ENCODE data around the gene XPO1. TPM values are rescaled to one million over a fixed set of nuclear protein-coding genes. Genes with fewer than 3 reads are reported as not detected.

Gene XPO1
- polyA plus RNA-seq, 1 donor from 2014 or later, result 494 TPM

DNA sequence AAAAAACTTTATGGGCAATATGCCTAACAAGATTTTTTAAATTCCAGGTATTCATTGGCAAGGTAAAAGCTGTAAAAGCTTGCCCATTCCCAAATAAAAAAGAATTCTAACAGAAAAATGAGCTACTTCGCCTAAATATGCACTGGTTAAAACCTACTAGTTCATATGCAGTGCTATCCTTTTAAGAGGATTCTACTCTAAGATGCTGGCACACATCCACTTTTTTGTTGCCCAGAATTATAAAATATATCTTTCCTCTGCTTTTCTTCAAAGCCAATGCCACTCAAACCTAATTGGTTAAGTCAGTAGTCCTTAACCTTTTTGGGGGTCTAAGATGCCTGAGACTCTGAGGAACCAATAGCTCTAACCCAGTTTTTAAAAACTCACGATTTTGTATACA is 3.2 kb downstream of the XPO1 start:
- TF ChIP-seq TAF1 (IDR thresholded peaks at IDR 0.05; ENCODE audit: low read depth), result no peak
- no peak for TF ChIP-seq MXI1 (conservative IDR thresholded peaks at IDR 0.05; ENCODE audit: poor library complexity, severe bottlenecking)
- no peak for TF ChIP-seq EZH2 (IDR thresholded peaks at IDR 0.05; ENCODE audit: borderline replicate concordance, insufficient read depth, low read length, poor library complexity, severe bottlenecking)
- TF ChIP-seq RAD21 (conservative IDR thresholded peaks at IDR 0.05), result no peak
- no peak for TF ChIP-seq SMC3 (conservative IDR thresholded peaks at IDR 0.05; ENCODE audit: poor library complexity)
- TF ChIP-seq, protein P1, sequence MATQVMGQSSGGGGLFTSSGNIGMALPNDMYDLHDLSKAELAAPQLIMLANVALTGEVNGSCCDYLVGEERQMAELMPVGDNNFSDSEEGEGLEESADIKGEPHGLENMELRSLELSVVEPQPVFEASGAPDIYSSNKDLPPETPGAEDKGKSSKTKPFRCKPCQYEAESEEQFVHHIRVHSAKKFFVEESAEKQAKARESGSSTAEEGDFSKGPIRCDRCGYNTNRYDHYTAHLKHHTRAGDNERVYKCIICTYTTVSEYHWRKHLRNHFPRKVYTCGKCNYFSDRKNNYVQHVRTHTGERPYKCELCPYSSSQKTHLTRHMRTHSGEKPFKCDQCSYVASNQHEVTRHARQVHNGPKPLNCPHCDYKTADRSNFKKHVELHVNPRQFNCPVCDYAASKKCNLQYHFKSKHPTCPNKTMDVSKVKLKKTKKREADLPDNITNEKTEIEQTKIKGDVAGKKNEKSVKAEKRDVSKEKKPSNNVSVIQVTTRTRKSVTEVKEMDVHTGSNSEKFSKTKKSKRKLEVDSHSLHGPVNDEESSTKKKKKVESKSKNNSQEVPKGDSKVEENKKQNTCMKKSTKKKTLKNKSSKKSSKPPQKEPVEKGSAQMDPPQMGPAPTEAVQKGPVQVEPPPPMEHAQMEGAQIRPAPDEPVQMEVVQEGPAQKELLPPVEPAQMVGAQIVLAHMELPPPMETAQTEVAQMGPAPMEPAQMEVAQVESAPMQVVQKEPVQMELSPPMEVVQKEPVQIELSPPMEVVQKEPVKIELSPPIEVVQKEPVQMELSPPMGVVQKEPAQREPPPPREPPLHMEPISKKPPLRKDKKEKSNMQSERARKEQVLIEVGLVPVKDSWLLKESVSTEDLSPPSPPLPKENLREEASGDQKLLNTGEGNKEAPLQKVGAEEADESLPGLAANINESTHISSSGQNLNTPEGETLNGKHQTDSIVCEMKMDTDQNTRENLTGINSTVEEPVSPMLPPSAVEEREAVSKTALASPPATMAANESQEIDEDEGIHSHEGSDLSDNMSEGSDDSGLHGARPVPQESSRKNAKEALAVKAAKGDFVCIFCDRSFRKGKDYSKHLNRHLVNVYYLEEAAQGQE (IDR thresholded peaks at IDR 0.05; ENCODE audit: borderline replicate concordance), result no peak
- TF ChIP-seq EP300 (conservative IDR thresholded peaks at IDR 0.05; ENCODE audit: poor library complexity, severe bottlenecking), result no peak
- TF ChIP-seq POLR2AphosphoS5 (IDR thresholded peaks at IDR 0.05), result no peak
- TF ChIP-seq, protein P2, sequence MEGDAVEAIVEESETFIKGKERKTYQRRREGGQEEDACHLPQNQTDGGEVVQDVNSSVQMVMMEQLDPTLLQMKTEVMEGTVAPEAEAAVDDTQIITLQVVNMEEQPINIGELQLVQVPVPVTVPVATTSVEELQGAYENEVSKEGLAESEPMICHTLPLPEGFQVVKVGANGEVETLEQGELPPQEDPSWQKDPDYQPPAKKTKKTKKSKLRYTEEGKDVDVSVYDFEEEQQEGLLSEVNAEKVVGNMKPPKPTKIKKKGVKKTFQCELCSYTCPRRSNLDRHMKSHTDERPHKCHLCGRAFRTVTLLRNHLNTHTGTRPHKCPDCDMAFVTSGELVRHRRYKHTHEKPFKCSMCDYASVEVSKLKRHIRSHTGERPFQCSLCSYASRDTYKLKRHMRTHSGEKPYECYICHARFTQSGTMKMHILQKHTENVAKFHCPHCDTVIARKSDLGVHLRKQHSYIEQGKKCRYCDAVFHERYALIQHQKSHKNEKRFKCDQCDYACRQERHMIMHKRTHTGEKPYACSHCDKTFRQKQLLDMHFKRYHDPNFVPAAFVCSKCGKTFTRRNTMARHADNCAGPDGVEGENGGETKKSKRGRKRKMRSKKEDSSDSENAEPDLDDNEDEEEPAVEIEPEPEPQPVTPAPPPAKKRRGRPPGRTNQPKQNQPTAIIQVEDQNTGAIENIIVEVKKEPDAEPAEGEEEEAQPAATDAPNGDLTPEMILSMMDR (IDR thresholded peaks at IDR 0.05; ENCODE audit: poor library complexity, severe bottlenecking), result no peak
- H3K79me2 ChIP-seq (replicated peaks; ENCODE audit: insufficient read depth, low read length), result peaks cover 71% of the 10 kb centered on the region
- H3K9me2 ChIP-seq (ENCODE audit: insufficient read depth, low read length), result no peaks in the 10 kb centered on the region
- H2AFZ ChIP-seq (ENCODE audit: low read depth, low read length), result no peak overlapping the region
- H3K9me3 ChIP-seq (ENCODE audit: low read length), result no peaks in the 10 kb centered on the region
- no peaks in the 10 kb centered on the region for H3K27me3 ChIP-seq (ENCODE audit: insufficient read depth, low read depth, low read length)
- peak overlapping the region; percentile 77 for H3K4me3 ChIP-seq (ENCODE audit: low read length)
- no peaks in the 10 kb centered on the region for H3F3A ChIP-seq (ENCODE audit: insufficient read depth, low read length, poor library complexity, severe bottlenecking)
- H3K27ac ChIP-seq (ENCODE audit: low read length), result no peak overlapping the region
- peak overlapping the region; percentile 91 for H3K9ac ChIP-seq (ENCODE audit: low read length)
- H4K20me1 ChIP-seq (ENCODE audit: insufficient read depth), result peaks cover 68% of the 10 kb centered on the region
- no peaks in the 10 kb centered on the region for H3K36me3 ChIP-seq (ENCODE audit: insufficient read depth, low read length)
- peak overlapping the region; percentile 76 for H3K4me2 ChIP-seq (ENCODE audit: low read length)

DNA sequence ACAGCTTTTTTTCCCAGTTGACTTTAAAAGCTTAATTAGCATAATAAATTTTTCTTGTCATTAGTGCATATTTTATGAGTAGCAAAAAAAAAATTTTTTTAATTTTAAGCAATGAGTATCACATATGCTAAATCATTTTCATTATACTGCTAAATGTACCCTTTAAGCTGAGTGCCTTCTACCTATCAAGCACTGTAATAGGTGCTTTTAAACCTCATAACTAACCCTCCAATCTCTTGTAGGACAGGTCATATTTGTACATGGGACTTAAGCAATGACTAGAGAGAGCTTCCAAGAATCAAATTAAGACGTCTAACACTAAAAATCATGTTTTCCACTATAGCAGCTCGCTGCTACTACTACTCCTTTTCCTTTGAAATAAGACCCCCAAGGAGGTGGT is 7.4 kb downstream of the XPO1 start:
- Histone ChIP-seq H3K9me3 (ENCODE audit: low read length) (no peaks in the 10 kb centered on the region), H3F3A (ENCODE audit: insufficient read depth, low read length, poor library complexity, severe bottlenecking) (no peaks in the 10 kb centered on the region), H3K27ac (ENCODE audit: low read length) (no peak overlapping the region), H3K27me3 (ENCODE audit: insufficient read depth, low read depth, low read length) (no peaks in the 10 kb centered on the region), H3K4me3 (ENCODE audit: low read length) (peak overlapping the region; percentile 30), H3K9ac (ENCODE audit: low read length) (no peak overlapping the region), H4K20me1 (ENCODE audit: insufficient read depth) (peaks cover 82% of the 10 kb centered on the region), H3K36me3 (ENCODE audit: insufficient read depth, low read length) (peaks cover 1% of the 10 kb centered on the region), H2AFZ (ENCODE audit: low read depth, low read length) (no peak overlapping the region), H3K4me2 (ENCODE audit: low read length) (peak overlapping the region; percentile 1), H3K79me2 (replicated peaks; ENCODE audit: insufficient read depth, low read length) (peaks cover 97% of the 10 kb centered on the region), H3K9me2 (ENCODE audit: insufficient read depth, low read length) (no peaks in the 10 kb centered on the region)
- no peak for TF ChIP-seq RAD21 (conservative IDR thresholded peaks at IDR 0.05)
- TF ChIP-seq, protein P1 (IDR thresholded peaks at IDR 0.05; ENCODE audit: borderline replicate concordance), result no peak
- TF ChIP-seq MXI1 (conservative IDR thresholded peaks at IDR 0.05; ENCODE audit: poor library complexity, severe bottlenecking), result no peak
- TF ChIP-seq EP300 (conservative IDR thresholded peaks at IDR 0.05; ENCODE audit: poor library complexity, severe bottlenecking), result no peak
- TF ChIP-seq TAF1 (IDR thresholded peaks at IDR 0.05; ENCODE audit: low read depth), result no peak
- TF ChIP-seq, protein P2 (IDR thresholded peaks at IDR 0.05; ENCODE audit: poor library complexity, severe bottlenecking), result no peak
- no peak for TF ChIP-seq POLR2AphosphoS5 (IDR thresholded peaks at IDR 0.05)
- TF ChIP-seq SMC3 (conservative IDR thresholded peaks at IDR 0.05; ENCODE audit: poor library complexity), result no peak
- TF ChIP-seq EZH2 (IDR thresholded peaks at IDR 0.05; ENCODE audit: borderline replicate concordance, insufficient read depth, low read length, poor library complexity, severe bottlenecking), result no peak

All from neural cell (in vitro differentiated cells).